LHCN-M2 (cell line): ENCODE results near the gene ARFGEF2. TPM values are rescaled to one million over a fixed set of nuclear protein-coding genes. Genes with fewer than 3 reads are reported as not detected.
"Not testable (repeated sequence)": the region's sequence is repeated elsewhere in the genome, so short reads cannot be mapped to it uniquely, and the experiment has no call there.

ENCODE experiments used
- DNase-seq: peaks from one replicate; pipeline ENCODE4 v3.0.0-alpha.2; 2012; ENCODE audit warnings: low read depth
- total RNA-seq: library from RNA; depleted of rRNA; stranded (reverse); fragments of >200 nt; gene quantifications from 2 replicates; pipeline ENCODE4 v1.2.3, GENCODE V29; 2014

The ARFGEF2 gene
- total RNA-seq, 1 experiment from 2014 or later, result 32.9 TPM

GRCh38 chr20:48928832-48929725 lies 7.6 kb downstream of the ARFGEF2 start:
- no peak for DNase-seq

GRCh38 chr20:48930035-48930434 lies 8.5 kb downstream of the ARFGEF2 start:
- no peak for DNase-seq

GRCh38 chr20:48930878-48931277 lies 9.4 kb downstream of the ARFGEF2 start:
- DNase-seq, result no peak

GRCh38 chr20:48931527-48932374 lies 10.2 kb downstream of the ARFGEF2 start:
- no peak for DNase-seq

GRCh38 chr20:48932375-48932941 lies 10.9 kb downstream of the ARFGEF2 start:
- peak; percentile 61 for DNase-seq

- DNase-seq, result peak; percentile 61
Observed at GRCh38 chr20:48933017-48933766, 11.7 kb downstream of the ARFGEF2 start.

GRCh38 chr20:48934273-48934877 lies 12.9 kb downstream of the ARFGEF2 start:
- DNase-seq, result not testable (repeated sequence)

GRCh38 chr20:48934966-48935365 lies 13.5 kb downstream of the ARFGEF2 start:
- DNase-seq, result not testable (repeated sequence)

- not testable (repeated sequence) for DNase-seq
Observed at GRCh38 chr20:48936178-48936577, 14.7 kb downstream of the ARFGEF2 start.

- DNase-seq, result no peak
Observed at GRCh38 chr20:48937674-48938073, 16.2 kb downstream of the ARFGEF2 start.

GRCh38 chr20:48938670-48939069 lies 17.2 kb downstream of the ARFGEF2 start:
- no peak for DNase-seq

- no peak for DNase-seq
Observed at GRCh38 chr20:48940170-48940569, 18.7 kb downstream of the ARFGEF2 start.

- no peak for DNase-seq
Observed at GRCh38 chr20:48941467-48941866, 20.0 kb downstream of the ARFGEF2 start.

- DNase-seq, result no peak
Observed at GRCh38 chr20:48942730-48943129, 21.2 kb downstream of the ARFGEF2 start.

- DNase-seq, result peak; percentile 22
Observed at GRCh38 chr20:48944663-48945297, 23.3 kb downstream of the ARFGEF2 start.

GRCh38 chr20:48945840-48946514 lies 24.5 kb downstream of the ARFGEF2 start:
- DNase-seq, result peak; percentile 48

- no peak for DNase-seq
Observed at GRCh38 chr20:48948612-48949011, 27.1 kb downstream of the ARFGEF2 start.

- DNase-seq, result no peak
Observed at GRCh38 chr20:48949304-48950170, 28.0 kb downstream of the ARFGEF2 start.

- DNase-seq, result no peak
Observed at GRCh38 chr20:48951041-48951440, 29.5 kb downstream of the ARFGEF2 start.
